Mucosa of gallbladder (tissue), 1 donor: ENCODE measurements around the gene SPACA5B. TPM values are rescaled to one million over a fixed set of nuclear protein-coding genes. Genes with fewer than 3 reads are reported as not detected.

Source experiments
- total RNA-seq: library from RNA; stranded (reverse); gene quantifications from one replicate; pipeline ENCODE4 v1.2.1, GENCODE V29; 2021
- donor health status: DM: no; HTN: no; CAD: no.

SPACA5B gene
- total RNA-seq, 1 donor from 2014 or later: not detected

Other genes starting within 250 kb of the SPACA5B start
- gene ZNF182, start 126.6 kb upstream of the SPACA5B start, total RNA-seq: 5.0 TPM
- not detected for gene SPACA5, start 123.6 kb upstream of the SPACA5B start, total RNA-seq
- 6.0 TPM for gene ZNF630, start 59.0 kb upstream of the SPACA5B start, total RNA-seq
- not detected for gene SSX5, start 66.2 kb downstream of the SPACA5B start, total RNA-seq
- gene SSX1, start 124.8 kb downstream of the SPACA5B start, total RNA-seq: not detected
- not detected for gene SSX3, start 226.1 kb downstream of the SPACA5B start, total RNA-seq